Activated T-helper 1 cell treated with anti-CD3 and anti-CD28 coated beads, Interleukin-2, amount 50 U/mL, for 16 hours (primary cell): ENCODE data around the gene MEF2A.
A peak's percentile ranks its signal among the peaks of the same experiment; 100 is the strongest.
"Not testable (repeated sequence)": the region's sequence is repeated elsewhere in the genome, so short reads cannot be mapped to it uniquely, and the experiment has no call there.

ENCODE experiments used
- DNase-seq, 2 donors: peaks; one replicate each; pipeline ENCODE4 v3.0.0-alpha.2; 2020; ENCODE audit warnings: low read depth in 1 of 2, low spot score in 1 of 2

The MEF2A gene

DNA sequence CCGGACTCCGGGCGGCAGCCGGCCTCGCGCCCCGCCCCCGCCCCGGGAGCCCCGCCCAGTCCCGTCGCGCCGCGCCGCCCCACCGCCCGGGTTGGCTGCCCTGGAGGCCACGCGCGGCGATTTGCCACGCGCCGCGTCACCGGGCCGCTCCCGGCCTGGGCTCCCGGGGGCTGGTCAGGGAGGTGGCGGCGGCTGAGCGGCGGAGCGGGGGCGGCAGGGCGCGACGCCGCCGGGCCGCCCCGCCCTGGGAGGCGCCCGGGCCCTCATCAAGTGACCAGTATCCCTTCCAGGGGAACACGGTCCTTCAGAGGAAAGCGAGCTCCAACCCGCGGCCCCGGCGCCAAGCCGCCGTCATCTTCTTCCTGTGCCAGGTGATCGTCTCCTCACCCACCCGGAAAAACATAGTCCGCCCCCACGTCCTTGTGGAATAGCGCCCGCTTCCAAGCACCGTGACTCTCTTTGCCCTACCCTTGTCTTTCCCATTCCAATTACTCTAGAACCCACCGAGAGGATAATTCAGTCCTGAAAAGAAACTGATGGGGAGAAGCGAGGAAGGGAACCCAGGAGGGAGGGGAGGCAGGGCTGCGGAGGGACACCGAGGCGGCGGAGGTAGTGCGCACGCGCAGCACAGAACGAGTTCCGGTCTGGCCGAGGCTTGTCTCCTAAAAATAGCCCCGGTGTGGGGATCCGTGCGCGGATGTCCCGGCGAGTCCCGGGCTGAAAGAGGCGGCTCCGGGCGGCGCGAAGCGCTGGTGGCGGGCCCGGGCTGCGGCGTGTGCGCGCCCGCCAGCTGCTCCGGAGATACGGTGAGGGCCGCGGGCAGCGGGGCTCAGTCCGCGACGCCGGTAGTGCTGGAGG, at the start of gene MEF2A:
TSS of gene MEF2A (plus strand) at position 686 of the 858 bp plus-strand sequence. CDS start 67,136 bp downstream, outside the sequence.
- peak; percentile 81 to 83 for DNase-seq

DNA sequence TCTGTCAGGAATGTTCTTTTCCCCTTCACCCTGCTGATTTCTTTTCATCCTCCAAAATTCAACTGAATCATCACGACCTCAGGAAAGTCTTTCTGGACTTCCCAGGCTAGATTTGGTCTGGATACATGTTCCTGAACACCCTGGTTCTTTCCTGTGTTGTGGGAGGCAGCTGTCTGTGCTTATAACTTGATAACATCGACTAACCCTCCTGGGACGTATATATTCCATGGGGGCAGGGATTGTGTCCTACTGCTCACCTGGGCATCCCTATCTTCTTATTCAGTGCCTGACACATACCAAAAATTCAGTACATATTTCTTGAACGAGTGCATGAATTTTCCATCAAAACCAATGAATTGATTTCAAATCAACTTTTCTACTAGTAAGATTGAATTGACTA, 47.6 kb upstream of the MEF2A start:
- DNase-seq, result no peak

DNA sequence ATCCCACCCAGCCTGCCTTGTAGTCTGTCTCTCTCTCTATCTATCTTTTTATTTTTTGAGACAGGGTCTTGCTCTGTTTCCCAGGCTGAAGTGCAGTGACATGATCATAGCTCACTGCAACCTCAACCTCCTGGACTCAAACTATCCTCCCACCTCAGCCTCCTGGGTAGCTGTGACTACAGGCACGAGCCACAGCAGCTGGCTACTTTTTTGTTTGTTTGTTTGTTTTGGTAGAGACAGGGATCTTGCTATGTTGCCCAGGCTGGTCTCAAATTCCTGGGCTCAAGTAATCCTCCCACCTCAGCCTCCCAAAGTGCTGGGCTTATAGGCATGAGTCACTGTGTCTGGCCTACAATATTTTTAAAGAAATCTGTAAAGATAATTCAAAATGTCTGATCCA, 46.4 kb upstream of the MEF2A start:
- DNase-seq, result not testable (repeated sequence)

DNA sequence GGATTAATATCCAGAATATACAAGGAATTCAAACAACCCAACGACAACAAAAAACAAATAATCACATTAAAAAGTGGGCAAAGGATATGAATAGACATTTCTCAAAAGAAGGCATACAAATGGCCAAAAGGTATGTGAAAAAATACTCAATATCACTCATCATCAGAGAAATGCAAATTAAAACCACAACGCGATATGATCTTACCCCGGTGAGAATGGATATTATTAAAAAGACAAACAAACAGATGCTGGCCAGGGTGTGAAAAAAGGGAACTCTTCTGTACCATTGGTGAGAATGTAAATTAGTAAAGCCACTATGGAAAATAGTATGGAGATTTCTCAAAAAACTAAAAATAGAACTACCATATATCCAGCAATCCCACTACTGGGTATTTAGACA, 43.5 kb upstream of the MEF2A start:
- DNase-seq, result no peak

DNA sequence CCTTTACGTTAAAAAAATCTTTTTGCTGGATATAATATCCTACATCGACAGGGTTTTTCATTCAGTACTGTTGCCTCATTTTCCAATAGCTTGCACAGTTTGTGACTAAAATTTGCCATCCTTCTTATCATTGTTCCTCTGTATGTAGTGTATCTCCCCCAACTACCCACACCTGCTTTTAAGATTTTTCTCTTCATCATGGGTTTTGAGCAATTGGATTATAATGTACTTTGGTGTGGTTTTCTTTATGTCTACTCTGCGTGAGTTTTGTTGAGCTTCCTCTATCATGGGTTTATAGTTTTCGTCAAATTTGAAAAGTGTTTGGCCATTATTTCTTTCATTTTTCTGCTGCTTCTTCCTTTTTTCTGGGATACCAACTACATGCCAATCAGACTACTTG, 39.6 kb upstream of the MEF2A start:
- no peak for DNase-seq

DNA sequence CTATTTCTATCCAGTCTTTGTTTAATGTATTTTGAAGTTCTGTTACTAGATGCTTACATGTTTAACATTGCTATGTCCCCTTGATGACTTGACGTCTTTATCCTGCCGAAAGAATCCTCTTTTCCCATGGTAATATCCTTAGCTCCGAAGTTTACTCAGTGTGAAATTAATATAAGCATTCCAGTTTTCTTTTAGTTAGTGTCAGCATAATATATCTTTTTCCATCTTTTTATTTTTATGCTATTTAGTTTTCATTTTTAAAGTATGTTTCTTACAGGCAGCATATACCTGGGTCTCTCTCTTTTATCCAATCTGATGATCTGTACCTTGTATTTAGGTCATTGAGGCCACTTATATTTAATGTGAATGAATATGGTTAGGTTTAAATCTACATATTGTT, 39.1 kb upstream of the MEF2A start:
- DNase-seq, result no peak

DNA sequence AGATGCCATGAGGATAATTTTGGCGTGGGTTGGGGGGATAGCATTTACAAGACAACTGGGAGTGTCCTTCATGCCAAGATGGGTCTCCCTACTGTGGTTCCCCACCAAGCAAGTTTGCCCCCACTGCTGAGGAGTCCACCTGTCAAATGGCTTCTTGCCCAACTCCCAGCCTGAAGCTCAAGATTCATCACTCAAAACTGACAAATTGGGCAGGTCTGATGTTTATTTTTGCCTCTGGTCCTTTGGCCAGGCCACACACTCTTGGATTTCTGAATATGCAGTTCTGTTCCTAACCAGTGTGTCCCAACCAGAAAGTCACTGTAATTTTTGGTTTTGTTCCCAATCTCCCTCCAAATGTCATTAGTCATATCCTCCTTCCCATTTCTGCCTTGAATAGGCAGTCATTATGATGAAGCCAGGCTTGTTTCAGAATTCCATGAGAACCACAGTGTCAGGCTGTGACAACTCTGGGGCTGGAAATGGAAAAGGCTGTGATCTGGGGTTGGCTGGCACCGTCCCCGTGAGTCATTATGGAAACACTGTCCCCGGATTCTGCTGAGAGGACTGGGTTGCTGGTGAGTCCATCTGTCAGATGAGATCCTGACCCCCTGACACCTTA, 29.3 kb upstream of the MEF2A start:
- DNase-seq, result no peak

DNA sequence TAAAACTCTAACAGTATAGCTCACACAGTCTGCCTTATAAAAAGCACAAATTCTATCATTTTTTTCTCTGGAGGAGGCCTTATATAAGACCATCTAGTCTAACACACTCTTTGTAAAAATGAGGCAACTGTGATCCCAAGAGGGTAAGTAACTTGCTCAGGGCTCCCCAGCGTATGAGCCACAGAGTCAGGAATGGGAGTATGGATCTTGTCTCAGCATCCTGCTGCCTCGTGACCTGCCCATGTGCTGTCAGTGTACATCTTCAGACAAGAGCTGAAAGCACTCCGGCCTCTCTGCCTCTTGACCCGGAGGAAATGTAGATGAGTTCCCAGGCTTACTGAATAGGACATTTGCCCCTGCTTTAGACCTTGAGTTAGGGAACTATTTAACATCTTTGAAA, 28.4 kb upstream of the MEF2A start:
- DNase-seq, result no peak

DNA sequence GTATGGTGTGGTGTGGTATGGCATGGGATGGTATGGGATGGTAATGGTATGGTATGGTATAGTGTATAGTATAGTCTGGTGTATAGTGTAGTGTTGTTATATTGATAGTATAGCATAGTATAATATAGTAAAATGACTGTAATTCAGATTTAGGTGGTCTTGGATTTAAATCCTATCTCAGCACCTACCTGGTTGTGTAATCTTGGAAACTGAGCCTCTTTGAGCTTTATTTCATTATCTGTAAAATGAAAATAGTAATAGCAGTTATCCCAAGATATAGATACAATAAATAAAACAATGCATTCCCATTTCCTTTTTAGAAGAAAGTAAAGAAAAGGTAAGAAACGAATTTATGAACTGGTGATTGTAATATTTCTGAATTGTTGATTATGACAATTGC, 27.5 kb upstream of the MEF2A start:
- no peak for DNase-seq

DNA sequence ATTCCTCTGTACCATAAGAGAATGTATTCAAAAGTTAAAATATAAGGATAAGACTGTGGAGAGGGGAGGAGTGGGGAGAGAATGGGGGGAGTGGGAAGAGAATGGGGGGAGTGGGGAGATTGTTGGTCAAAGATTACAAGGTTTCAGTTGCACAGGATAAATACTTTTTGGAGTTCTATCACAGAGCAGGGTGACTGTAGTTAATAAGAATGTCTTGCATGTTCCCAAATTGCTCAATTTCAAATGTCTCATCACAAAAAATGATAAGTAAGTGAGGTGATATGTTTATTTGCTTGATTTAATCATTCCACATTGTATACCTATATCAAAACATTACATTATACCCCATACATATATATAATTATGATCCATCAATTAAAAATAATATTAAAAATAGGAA, 23.0 kb upstream of the MEF2A start:
- no peak for DNase-seq

DNA sequence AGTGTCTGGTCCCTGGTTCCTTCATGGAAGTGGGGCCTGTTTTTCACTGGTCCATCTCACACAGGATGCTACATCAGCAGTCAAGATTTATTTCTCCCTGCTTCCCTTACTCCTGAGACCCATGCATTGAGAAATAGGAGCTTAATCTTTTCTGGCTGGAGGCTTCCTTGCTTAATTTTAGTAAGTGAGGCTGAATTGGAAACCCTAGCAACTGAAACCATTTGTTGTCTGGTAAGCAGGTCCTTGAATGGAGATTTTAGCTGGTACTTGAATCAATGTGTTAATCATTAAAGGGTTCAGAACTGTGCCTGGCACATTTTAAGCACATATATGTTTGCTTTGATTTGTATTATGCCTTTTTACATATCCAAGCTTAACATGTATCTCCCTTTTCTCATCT, 20.2 kb upstream of the MEF2A start:
- no peak for DNase-seq

DNA sequence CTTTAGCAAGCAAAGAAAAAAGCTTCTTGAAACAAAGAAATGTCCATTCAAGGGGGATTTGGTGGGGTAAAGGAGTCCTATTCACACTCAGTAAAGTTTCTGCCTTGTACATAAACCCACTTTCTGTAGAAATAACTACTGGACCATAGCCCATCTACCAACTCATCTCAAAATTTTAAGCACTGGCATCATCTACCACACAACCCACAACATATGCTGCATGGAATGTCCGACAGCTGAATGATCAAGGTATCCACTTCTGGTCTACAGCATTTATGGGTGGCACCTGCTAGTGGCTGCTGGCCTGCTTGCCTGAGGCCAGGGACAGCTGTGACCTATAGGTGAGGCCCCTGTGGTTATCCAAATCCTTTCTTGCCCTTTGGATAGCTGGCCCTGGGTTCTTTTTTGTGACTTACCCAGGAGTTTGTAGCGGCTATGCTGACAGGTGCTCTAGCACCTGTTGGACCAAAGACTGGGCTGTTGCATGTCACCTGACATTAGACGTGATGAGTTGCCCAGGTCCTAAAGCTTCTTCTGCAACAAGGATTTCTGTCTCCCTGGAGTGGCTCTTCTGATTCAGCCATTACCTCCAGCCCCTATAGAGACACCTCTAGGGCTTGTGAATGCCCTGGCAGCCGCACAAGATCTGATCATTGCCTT, 19.2 kb upstream of the MEF2A start:
- DNase-seq, result no peak

DNA sequence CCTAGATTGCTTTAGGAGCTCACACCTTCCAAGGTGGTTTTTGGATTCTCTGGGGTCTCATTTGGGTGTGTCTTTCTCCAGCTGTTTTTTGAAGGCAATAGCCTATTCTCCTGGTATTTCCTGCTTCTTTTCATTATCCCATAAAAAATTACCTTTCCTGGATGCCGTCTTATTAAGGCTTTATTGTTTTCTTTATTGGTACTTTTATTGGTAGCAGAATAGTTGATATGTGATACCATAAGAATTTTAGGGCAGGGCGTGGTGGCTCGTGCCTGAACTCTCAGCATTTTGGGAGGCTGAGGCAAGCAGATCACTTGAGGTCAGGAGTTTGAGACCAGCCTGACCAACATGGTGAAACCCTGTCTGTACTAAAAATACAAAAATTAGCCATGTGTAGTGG, 18.3 kb upstream of the MEF2A start:
- no peak for DNase-seq

DNA sequence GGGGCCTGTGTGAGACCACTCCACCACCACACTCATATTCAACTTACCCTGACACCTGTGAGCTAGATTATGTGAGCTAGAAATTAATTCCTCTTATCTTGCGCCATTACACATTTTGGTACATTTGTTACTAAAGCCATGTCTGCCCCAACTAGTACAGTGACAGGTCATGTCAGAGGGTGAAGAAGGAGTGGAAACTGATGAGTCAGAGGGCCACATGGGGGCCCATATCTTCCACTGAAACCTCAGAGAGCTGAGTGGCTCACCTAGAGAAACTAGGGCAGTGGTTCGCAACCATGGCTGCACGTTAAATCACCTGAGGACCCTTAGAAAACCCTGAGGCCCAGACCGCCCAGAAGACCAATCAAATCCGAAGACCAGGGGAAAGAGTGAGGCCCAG, 15.7 kb upstream of the MEF2A start:
- DNase-seq, result no peak

DNA sequence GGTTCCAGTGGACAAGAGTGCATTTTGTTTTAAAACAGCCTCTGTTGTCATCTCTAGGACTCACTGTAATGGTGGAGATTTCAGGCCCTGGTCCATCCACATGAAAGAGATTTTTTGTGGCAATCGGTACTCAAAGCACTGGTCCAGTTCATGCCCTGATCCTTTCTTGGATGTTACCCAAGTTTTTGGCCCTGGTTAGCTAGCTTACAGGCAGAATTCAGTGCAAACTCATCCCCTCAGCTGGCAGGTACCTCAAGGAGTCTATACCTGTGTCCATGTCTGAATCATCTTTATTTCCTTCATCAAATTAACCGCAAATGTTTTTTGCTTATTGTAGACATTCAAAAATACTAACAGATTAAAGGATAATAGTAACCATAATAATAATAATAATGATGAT, 13.7 kb upstream of the MEF2A start:
- DNase-seq, result no peak

DNA sequence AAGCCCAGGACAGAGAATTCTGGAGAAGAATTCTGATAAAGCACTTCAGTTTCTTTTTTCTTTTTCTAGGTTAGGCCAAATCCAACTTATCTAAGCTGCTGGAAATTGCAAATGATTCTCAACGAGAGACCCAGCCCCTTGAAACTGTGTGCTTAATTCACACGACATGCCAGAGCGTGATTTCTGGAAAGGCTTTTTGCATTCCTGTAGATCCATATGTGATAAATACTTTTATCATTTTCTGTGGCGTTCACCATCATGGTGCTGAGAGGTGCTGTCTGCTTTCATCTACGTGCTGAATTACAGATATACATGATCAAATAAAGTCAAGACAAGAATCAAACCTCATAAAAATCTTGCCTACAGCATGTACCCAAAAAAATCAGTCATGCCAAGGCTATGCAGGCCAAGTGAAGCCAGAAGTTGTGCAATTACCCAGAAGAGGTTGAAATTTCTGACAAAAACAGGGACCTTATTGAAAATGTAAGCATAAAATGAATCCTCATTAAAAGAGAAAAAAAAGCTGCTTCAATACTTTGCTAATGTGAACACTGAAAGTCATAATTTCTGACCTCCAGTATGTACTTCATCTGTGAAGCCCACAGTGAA, 10.8 kb upstream of the MEF2A start:
- DNase-seq, result no peak

DNA sequence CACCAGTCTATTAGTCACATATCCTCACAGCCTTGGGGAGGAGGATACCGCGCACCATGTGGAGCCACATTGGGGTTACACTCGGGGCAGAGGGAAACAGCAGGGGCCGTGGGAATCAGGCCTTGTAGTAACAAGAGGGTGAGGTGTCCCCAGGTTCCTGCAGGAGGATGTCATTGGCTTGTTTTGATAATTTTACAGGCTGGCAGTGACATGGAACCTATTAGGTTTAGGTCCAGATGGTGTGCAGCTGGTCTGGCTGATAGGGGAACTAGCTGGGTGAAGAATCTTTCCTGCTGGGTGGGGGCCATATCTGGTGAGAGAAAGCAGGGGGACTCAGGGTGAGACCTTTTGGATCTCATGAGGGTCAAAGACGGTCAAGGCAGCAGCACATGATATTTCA, 9.8 kb upstream of the MEF2A start:
- no peak for DNase-seq

DNA sequence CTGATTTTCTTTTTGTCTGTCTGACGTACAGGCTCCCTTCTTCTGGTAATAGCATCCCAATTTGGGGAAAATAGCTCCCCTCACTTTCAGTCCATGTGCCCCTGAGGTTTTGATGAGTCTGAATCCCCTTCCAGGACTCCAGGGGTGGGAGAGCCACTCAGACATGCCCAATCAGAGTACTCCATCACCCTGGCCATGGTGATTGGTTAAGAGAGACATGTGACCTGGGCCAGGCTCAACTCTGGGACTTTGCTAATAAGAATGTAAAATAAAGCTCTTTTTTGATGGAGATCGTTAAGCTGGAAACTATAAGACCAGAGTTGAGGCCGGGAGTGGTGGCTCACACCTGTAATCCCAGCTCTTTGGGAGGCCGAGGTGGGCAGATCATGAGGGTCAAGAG, 9.2 kb upstream of the MEF2A start:
- no peak for DNase-seq

DNA sequence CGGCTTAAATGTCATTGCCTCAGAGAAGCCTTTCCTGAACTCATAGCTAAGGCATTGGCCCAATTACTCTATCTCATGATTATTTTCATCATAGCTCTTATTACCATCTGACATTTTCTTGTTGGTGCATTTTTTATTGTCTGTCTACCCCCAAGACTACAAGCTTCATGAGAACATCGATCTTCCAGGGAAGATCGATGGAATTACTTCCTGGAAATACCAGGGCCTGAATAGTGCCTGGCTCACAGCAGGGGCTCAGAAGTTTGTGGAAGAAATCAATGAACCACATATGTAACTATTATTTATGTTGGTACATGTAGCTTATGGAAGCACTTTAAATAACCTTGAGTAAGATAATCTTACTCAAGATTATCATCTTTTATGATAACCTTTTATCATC, 7.7 kb upstream of the MEF2A start:
- no peak for DNase-seq

DNA sequence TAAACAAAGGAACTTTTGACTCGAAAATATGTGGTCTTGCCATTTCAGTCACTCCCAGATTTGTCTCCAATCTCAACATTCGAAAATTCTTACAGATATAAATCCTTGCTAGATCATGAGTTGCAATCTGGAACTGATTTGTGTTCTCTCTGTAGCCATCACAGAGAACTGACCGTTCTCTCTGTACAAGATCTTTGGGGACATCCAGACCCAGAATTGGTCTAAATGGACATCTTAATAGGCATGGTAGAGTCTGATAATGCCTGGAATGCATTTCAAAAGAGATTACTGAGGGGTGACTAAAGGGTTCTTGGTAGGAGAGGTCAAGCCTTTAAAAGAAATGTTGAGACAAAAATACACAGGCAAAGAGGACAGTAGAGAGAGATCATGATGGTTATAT, 7.2 kb upstream of the MEF2A start:
- no peak for DNase-seq

DNA sequence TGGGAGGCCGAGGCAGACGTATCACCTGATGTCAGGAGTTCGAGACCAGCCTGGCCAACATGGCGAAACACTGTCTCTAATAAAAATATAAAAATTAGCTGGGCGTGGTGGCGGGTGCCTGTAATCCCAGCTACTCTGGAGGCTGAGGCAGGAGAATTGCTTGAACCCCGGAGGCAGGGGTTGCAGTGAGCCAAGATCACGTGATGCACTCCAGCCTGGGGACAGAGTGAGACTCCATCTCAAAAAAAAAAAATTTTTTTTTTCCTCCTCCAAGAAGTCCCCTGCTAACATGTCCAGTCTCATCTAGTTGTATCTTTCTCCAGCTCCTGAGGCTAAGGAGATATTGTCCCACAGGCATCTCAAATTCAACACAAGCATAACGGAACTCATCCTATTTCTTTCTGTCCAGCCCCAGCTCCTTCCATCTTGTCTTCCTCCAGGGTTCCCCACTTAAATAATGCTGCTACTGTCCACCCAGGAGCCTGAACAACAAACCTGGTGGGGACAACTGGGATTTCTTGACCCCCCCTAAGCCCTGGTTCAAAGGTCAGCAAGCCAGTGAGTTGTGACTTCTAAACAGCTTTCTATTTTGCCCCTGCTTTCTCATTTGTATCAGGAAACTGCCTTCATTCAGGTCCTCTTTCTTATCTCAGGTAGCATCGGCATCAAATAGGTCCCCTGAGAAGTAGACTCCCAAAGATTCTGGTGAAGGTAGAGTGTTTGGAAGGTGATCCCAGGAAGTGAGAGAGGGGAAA, 4.1 kb upstream of the MEF2A start:
- no peak for DNase-seq
